Right cardiac atrium (tissue), 5 donors: ENCODE measurements around the gene PLEKHF1. TPM values are rescaled to one million over a fixed set of nuclear protein-coding genes. Genes with fewer than 3 reads are reported as not detected.
A peak's percentile ranks its signal among the peaks of the same experiment; 100 is the strongest.

Experiments
- ATAC-seq, 2 donors: fragments of 200-7000 bp; cut with Tn5 transposase; one replicate each; pipeline versions ENCODE4 v1.8.0 to v1.9.1; 2020; ENCODE audit warnings: moderate library complexity in 2 of 2, mild to moderate bottlenecking in 1 of 2
- DNase-seq, 3 donors: peaks; one replicate each; pipeline ENCODE4 v3.0.0-alpha.2; 2020
- H3K27ac ChIP-seq: one replicate; pipeline ENCODE4 v1.5.1; 2013; ENCODE audit warnings: mild to moderate bottlenecking, low read length, control low read depth, moderate library complexity
- H3K27me3 ChIP-seq: one replicate; pipeline ENCODE4 v1.6.1; 2013; ENCODE audit not compliant: control insufficient read depth, insufficient read depth
- H3K4me1 ChIP-seq: one replicate; pipeline ENCODE4 v1.6.1; 2013; ENCODE audit warnings: low read length; ENCODE audit not compliant: control insufficient read depth, insufficient read depth
- H3K4me3 ChIP-seq: one replicate; pipeline ENCODE4 v1.5.1; 2013; ENCODE audit warnings: low read length, control low read depth
- H3K9me3 ChIP-seq: one replicate; pipeline ENCODE4 v1.6.1; 2013; ENCODE audit warnings: low read length; ENCODE audit not compliant: control insufficient read depth
- WGBS: extraction: QIAGEN DNeasy Blood & Tissue Kit; methylation state at CpG from one replicate; pipeline ENCODE4 v1.1.7; 2013; 5-methylcytosine and 5-hydroxymethylcytosine counted together
- intact Hi-C, 4 donors: fragments of 100-400 bp; cut with DNase I; formaldehyde crosslinking; loops; one replicate each; pipeline versions ENCODE4 v1.11.0 to v1.14.0; 2022 to 2023
- polyA plus RNA-seq: library from polyadenylated mRNA; stranded (reverse); fragments of 200-250 nt; gene quantifications from one replicate; pipeline ENCODE4 v1.2.3, GENCODE V29; 2013
- total RNA-seq, 4 donors: library from RNA; stranded (reverse); fragmentation: NEBNext Ultra II Directional; extraction: Animal tissue kit (Norgen Biotek cat#: 25700); gene quantifications; one replicate each; pipeline ENCODE4 v1.2.1, GENCODE V29; 2021
- donor health status: healthy with polysubstance abuse.
- donor health status: DM: no; HTN: yes; CAD: no.
- donor health status: DM: no; HTN: no; CAD: no.
- donor health status: DM: no; HTN: yes; CAD: no; lungs with severe emphysema.
- donor health status: DM: yes; HTN: yes; CAD: no.

PLEKHF1 gene
- total and polyA plus RNA-seq, 5 donors = 25.1 to 44.1 (median 33.7) TPM

DNA sequence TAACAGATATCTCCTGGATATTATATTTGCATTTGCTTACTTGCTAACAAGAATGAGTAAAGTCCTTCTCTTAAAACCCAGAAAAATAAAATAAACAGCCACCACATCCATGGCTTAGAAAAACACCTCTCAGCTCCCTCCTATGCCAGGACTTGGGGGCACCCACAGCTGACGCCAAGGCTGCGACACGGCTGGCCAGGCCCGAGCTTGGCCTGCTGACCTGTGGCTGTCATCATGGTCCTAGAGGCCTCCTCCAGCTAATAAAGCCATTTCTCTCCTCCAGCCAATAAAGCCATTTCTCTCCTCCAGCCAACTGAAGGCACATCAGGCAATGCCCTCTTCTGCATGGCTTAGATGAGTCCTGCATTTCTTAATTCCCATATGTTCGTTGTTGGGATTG, 28.9 kb downstream of the PLEKHF1 start:
- Histone ChIP-seq H3K4me1 (peaks cover 2% of the 10 kb centered on the region), H3K9me3 (peaks cover 2% of the 10 kb centered on the region), H3K27ac (no peak overlapping the region), H3K4me3 (no peak overlapping the region), H3K27me3 (no peaks in the 10 kb centered on the region)
- peak in 1 of 2 donors; percentile 6 for ATAC-seq
- 62% methylated on average over 5 of the region's 5 CpGs for WGBS
- intact Hi-C loops = loop anchor here in 3 of 4 donors (5.0 to 10.0 kb wide), 2 partner anchors 79 to 82 kb away; no protein-coding TSS in a partner anchor
- DNase-seq = peak in 1 of 3 donors; percentile 45

DNA sequence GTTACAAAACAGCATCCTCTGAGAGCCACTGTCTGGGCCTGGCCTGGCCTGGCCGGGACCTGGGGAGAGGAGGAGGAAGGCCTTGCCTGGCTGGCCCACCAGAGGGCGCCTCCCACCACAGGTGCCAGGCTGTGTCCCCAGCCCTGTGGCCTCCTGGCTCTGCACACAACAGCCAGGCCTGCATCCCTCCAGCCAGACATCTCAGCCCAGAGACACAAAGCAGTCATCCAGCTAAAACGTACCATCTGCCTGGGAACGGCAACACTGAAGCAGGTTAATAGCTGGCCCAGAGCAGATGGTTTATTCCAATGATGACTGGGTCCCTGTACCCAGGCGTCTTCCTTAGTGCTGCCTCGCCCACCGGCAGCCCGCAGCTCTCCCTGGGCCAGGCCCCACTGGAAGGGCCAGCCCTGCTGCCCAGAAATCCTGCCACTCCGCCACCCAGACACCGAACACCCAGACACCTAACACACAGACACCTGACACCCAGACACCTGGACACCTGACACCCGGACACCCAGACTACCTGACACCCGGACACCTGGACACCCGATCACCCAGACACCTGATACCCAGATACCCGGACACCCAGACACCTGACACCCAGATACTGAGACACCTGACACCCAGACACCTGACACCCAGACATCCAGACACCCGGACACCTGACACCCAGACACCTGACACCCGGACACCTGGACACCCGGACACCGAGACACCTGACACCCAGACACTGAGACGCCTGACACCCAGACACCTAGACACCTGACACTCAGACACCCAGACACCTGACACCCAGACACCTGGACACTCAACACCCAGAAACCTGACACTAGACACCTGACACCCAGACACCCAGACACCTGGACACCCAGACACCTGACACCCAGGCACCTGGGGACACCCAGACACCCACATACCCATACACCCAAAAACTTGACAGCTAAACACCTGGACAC, 29.7 kb downstream of the PLEKHF1 start:
- peak; percentile 93 to 97 for ATAC-seq
- intact Hi-C loops = loop anchor here in 3 of 4 donors (5.0 to 10.0 kb wide), 2 partner anchors 80 to 83 kb away; no protein-coding TSS in a partner anchor
- WGBS = 67% methylated on average over 19 of the region's 19 CpGs
- Histone ChIP-seq H3K9me3 (peaks cover 2% of the 10 kb centered on the region), H3K4me1 (peaks cover 2% of the 10 kb centered on the region), H3K27ac (no peak overlapping the region), H3K27me3 (no peaks in the 10 kb centered on the region), H3K4me3 (no peak overlapping the region)
- DNase-seq = peak; percentile 87 to 94 (median 93)

GRCh38 chr19:29695765-29696564, 30.7 kb downstream of the PLEKHF1 start:
- no peak overlapping the region for H3K27ac ChIP-seq
- DNase-seq (peak in 1 of 3 donors; percentile 24), ATAC-seq (no peak)
- no peaks in the 10 kb centered on the region for H3K27me3 ChIP-seq
- H3K4me1 ChIP-seq = peaks cover 2% of the 10 kb centered on the region
- intact Hi-C loops = loop anchor here in 2 of 4 donors (2.0 to 10.0 kb wide), 2 partner anchors 19 to 81 kb away; partner anchors contain the start of gene C19orf12 (in 1 of the 2)
- no peaks in the 10 kb centered on the region for H3K9me3 ChIP-seq
- WGBS = 83% methylated on average over 6 of the region's 6 CpGs
- no peak overlapping the region for H3K4me3 ChIP-seq

DNA sequence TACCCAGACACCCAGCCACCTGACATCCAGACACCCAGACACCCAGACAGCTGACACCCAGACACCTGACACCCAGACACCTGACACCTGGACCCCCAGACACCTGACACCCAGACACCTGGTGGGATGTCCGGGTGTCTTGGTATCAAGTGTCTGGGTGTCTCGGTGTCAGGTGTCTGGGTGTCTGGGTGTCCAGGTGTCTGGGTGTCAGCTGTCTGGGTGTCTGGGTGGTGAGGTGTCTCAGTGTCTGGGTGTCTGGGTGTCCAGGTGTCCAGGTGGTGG, 31.2 kb downstream of the PLEKHF1 start:
- ATAC-seq = no peak
- no peak for DNase-seq
- 90% methylated on average over 2 of the region's 2 CpGs for WGBS
- peaks cover 2% of the 10 kb centered on the region for H3K4me1 ChIP-seq
- intact Hi-C loops = loop anchor here in 2 of 4 donors (2.0 to 10.0 kb wide), 2 partner anchors 18 to 82 kb away; partner anchors contain the start of gene C19orf12 (in 1 of the 2)
- no peak overlapping the region for H3K27ac ChIP-seq
- no peak overlapping the region for H3K4me3 ChIP-seq
- no peaks in the 10 kb centered on the region for H3K27me3 ChIP-seq
- H3K9me3 ChIP-seq = no peaks in the 10 kb centered on the region

- DNase-seq = no peak
- WGBS = 74% methylated on average over 10 of the region's 10 CpGs
- H3K4me3 ChIP-seq = no peak overlapping the region
- H3K4me1 ChIP-seq = peaks cover 2% of the 10 kb centered on the region
- no peaks in the 10 kb centered on the region for H3K9me3 ChIP-seq
- ATAC-seq = no peak
- intact Hi-C loops = loop anchor here in 2 of 4 donors (2.0 to 10.0 kb wide), 2 partner anchors 17 to 83 kb away; partner anchors contain the start of gene C19orf12 (in 1 of the 2)
- no peak overlapping the region for H3K27ac ChIP-seq
- no peaks in the 10 kb centered on the region for H3K27me3 ChIP-seq
Observed at GRCh38 chr19:29697523-29698261, 32.4 kb downstream of the PLEKHF1 start.

- intact Hi-C loops = loop anchor here in 1 of 4 donors (10.0 kb wide), 1 partner anchor 85 kb away; no protein-coding TSS in a partner anchor
- Histone ChIP-seq H3K27me3 (no peaks in the 10 kb centered on the region), H3K4me1 (no peaks in the 10 kb centered on the region), H3K4me3 (no peak overlapping the region), H3K9me3 (no peaks in the 10 kb centered on the region), H3K27ac (no peak overlapping the region)
- ATAC-seq = no peak
- 71% methylated on average over 5 of the region's 5 CpGs for WGBS
- no peak for DNase-seq
Observed at GRCh38 chr19:29699861-29700260, 34.6 kb downstream of the PLEKHF1 start.

DNA sequence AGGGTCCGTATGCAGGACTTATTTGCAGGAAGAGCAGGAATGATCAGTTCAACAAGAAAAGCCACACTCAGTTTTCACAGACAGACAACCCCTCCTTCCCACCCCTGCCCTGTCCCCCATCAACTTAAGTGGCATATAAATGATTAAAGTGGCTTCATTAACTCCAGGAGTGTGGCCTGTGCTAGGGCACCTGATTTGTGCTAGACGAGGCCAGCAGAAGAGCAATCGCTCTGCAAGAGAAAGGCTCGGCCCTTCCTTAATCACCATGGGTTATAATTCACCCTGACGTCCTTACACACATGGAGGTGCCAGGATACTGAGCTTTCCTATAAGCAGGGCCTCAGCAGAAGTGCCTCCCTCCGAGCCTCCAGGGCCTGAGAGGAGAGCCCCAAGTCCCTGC, 35.2 kb downstream of the PLEKHF1 start:
- Histone ChIP-seq H3K4me3 (no peak overlapping the region), H3K27me3 (no peaks in the 10 kb centered on the region), H3K27ac (no peak overlapping the region), H3K4me1 (no peaks in the 10 kb centered on the region), H3K9me3 (no peaks in the 10 kb centered on the region)
- WGBS = 78% methylated on average over 6 of the region's 6 CpGs
- DNase-seq (no peak), ATAC-seq (no peak)
- intact Hi-C loops = no loop called here

- H3K4me3 ChIP-seq = no peak overlapping the region
- H3K27me3 ChIP-seq = no peaks in the 10 kb centered on the region
- WGBS = 89% methylated on average over 30 of the region's 30 CpGs
- no peak overlapping the region for H3K27ac ChIP-seq
- peak in 1 of 2 donors; percentile 23 for ATAC-seq
- H3K4me1 ChIP-seq = no peaks in the 10 kb centered on the region
- intact Hi-C loops = no loop called here
- DNase-seq = no peak
- H3K9me3 ChIP-seq = no peaks in the 10 kb centered on the region
Observed at GRCh38 chr19:29702161-29702962, 37.1 kb downstream of the PLEKHF1 start.

DNA sequence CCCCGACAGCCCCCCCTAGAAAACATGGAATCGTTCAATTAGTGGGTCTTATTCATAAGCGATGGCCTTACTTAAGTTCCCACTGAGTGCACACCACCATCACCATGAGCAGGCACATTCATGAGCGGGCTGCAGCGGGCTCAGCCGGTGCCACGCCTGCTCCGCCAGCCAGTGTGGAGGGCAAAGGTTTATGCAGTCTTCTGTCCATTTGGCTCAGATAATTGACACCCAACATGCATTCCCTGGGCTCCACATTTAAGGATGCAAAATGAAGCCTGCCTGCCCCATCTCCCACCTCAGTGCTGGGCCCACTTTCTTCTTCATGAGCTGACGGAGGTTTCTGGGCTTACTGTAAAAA, 37.7 kb downstream of the PLEKHF1 start:
- Histone ChIP-seq H3K4me1 (no peaks in the 10 kb centered on the region), H3K27me3 (no peaks in the 10 kb centered on the region), H3K9me3 (no peaks in the 10 kb centered on the region), H3K4me3 (no peak overlapping the region), H3K27ac (no peak overlapping the region)
- 95% methylated on average over 9 of the region's 9 CpGs for WGBS
- ATAC-seq = no peak
- intact Hi-C loops = no loop called here
- no peak for DNase-seq
